Fibroblast of mammary gland (primary cell): ENCODE measurements around the gene CADM4.

Source experiments
- DNase-seq: peaks from one replicate; pipeline ENCODE4 v3.0.0-alpha.2; 2010; ENCODE audit warnings: low read depth
- H3K4me3 ChIP-seq: 2 replicates; pipeline ENCODE4 v1.5.1; 2011; ENCODE audit warnings: low read depth, mild to moderate bottlenecking, low read length, moderate library complexity; ENCODE audit not compliant: control insufficient read depth
- TF ChIP-seq, protein P1 (sequence below): conservative IDR thresholded peaks from 2 replicates; pipeline ENCODE4 v1.5.1; 2011; ENCODE audit warnings: low read depth, low read length, inconsistent platforms; ENCODE audit not compliant: control insufficient read depth, insufficient read depth

Gene CADM4

DNA sequence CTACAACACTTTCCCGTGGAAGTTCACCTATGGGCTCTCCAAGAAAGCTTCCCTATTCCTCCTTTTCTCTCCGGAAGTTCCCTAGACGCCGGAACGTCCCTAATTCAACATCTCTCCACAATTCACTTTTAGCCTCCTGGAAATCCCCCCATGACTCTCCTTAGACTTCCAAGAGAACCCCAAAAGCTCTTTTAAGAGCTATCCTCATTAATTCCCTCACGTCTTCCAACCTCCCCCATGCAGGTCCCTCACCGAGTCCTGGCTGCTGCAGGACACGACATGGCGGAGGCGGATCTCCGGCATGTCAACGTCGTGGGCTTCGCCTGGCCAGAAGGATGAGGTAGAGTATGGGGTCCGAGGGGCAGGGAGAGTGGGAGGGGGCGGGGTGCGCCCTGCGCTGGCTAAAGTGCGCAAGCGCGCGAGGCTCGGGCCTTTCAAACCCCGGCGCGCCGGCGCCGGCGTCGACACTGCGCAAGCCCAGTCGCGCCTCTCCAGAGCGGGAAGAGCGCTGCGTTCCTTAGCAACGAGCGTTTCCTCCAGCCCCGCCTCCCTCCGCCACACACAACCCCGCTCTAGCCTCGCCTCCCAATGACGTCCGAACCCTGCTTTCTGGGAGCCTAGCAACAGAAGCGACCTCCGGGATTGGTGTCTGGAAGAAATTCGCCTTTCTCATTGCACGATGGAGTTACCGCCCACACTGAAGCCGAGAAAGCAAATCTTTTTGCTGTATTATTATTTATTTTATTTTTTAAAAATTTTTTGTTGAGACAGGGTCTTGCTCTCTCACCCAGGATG lies 64.3 kb downstream of the CADM4 start, which contains the start of the genes PINLYP and XRCC1:
Gene PINLYP (plus strand): TSS at position 646 of the 795 bp plus-strand sequence. CDS start 1,391 bp downstream, outside the sequence.
Gene XRCC1 (minus strand): TSS at position 372 of the 795 bp plus-strand sequence. CDS start 69 bp downstream, at position 303.
- TF ChIP-seq, protein P1, sequence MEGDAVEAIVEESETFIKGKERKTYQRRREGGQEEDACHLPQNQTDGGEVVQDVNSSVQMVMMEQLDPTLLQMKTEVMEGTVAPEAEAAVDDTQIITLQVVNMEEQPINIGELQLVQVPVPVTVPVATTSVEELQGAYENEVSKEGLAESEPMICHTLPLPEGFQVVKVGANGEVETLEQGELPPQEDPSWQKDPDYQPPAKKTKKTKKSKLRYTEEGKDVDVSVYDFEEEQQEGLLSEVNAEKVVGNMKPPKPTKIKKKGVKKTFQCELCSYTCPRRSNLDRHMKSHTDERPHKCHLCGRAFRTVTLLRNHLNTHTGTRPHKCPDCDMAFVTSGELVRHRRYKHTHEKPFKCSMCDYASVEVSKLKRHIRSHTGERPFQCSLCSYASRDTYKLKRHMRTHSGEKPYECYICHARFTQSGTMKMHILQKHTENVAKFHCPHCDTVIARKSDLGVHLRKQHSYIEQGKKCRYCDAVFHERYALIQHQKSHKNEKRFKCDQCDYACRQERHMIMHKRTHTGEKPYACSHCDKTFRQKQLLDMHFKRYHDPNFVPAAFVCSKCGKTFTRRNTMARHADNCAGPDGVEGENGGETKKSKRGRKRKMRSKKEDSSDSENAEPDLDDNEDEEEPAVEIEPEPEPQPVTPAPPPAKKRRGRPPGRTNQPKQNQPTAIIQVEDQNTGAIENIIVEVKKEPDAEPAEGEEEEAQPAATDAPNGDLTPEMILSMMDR = no peak
- DNase-seq = peak; percentile 98
- peak within 1 kb of the TSS; percentile 97 for H3K4me3 ChIP-seq

DNA sequence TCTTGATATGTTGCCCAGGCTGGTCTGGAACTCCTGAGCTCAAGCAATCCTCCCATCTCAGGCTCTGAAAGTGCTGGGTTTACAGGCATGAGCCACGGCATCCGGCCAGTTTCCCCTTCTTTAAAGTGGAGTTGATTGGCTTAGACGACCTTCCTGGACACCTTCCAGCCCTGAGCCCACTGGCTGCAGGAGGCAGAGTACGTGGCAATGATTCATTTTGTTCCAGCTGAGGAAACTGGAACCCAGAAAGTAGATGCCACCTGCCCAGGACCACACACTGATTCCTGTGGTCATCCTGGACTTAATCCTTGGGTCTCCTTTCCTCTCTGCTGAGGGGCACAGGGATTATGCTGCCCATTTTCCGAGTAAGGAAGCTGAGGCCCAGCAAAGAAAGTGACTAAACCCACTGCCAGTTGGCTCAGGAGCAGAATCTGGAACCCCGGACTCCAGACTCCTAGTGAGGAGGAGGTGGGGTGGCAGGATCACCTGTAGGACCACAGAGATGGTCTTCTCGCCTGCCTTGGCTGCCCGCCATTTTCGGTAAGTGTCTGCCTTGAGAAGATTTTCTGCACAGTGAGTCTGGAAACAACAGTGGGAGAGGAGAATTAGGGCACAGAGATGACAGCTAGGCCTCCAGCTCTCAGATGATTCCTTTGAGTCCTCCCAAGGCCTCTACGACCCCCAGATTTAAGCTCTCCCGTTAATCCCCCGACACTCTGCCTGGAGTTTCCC lies 65.1 kb downstream of the CADM4 start:
- H3K4me3 ChIP-seq = peak overlapping the region; percentile 97
- DNase-seq = peak; percentile 55
- TF ChIP-seq, protein P1 = no peak
